ENCODE measurements around the gene GCNT3.

The GCNT3 gene

GRCh38 chr15:59611276-59612260 is at the start of gene GCNT3:
Gene GCNT3 (plus strand): TSS chr15:59611783. CDS start chr15:59618239, 6,456 bp downstream.
- Mint-ChIP-seq H3K4me3 (no peak within 1 kb of the TSS), H3K36me3 (no peaks in the 10 kb centered on the region), H3K4me1 (peaks cover 11% of the 10 kb centered on the region), H3K27ac (no peak within 1 kb of the TSS), H3K27me3 (no peaks in the 10 kb centered on the region), H3K9me3 (no peaks in the 10 kb centered on the region)

GRCh38 chr15:59562448-59563186 is 49.0 kb upstream of the GCNT3 start:
- no peak overlapping the region for H3K4me3 Mint-ChIP-seq
- H3K9me3 Mint-ChIP-seq, result no peaks in the 10 kb centered on the region
- H3K4me1 Mint-ChIP-seq, result no peaks in the 10 kb centered on the region

GRCh38 chr15:59565299-59565698 is 46.3 kb upstream of the GCNT3 start:
- H3K9me3 Mint-ChIP-seq, result no peaks in the 10 kb centered on the region
- no peak overlapping the region for H3K27ac Mint-ChIP-seq
- H3K4me3 Mint-ChIP-seq, result no peak overlapping the region
- no peaks in the 10 kb centered on the region for H3K36me3 Mint-ChIP-seq
- H3K4me1 Mint-ChIP-seq, result no peaks in the 10 kb centered on the region
- H3K27me3 Mint-ChIP-seq, result no peaks in the 10 kb centered on the region

More at GRCh38 chr15:59562448-59563186, 49.0 kb upstream of the GCNT3 start:
- H3K36me3 Mint-ChIP-seq, result no peaks in the 10 kb centered on the region
- no peaks in the 10 kb centered on the region for H3K27me3 Mint-ChIP-seq
- no peak overlapping the region for H3K27ac Mint-ChIP-seq

- no peaks in the 10 kb centered on the region for H3K36me3 Mint-ChIP-seq
- no peak overlapping the region for H3K4me3 Mint-ChIP-seq
- no peaks in the 10 kb centered on the region for H3K9me3 Mint-ChIP-seq
- H3K27ac Mint-ChIP-seq, result no peak overlapping the region
- no peaks in the 10 kb centered on the region for H3K27me3 Mint-ChIP-seq
- no peaks in the 10 kb centered on the region for H3K4me1 Mint-ChIP-seq
These were observed 44.3 kb upstream of the GCNT3 start for GRCh38 chr15:59567324-59567723.

- H3K9me3 Mint-ChIP-seq, result no peaks in the 10 kb centered on the region
- no peaks in the 10 kb centered on the region for H3K4me1 Mint-ChIP-seq
- no peak overlapping the region for H3K4me3 Mint-ChIP-seq
- no peaks in the 10 kb centered on the region for H3K27me3 Mint-ChIP-seq
- H3K27ac Mint-ChIP-seq, result no peak overlapping the region
- H3K36me3 Mint-ChIP-seq, result no peaks in the 10 kb centered on the region
These were observed 42.1 kb upstream of the GCNT3 start for GRCh38 chr15:59569477-59569876.

- H3K27me3 Mint-ChIP-seq, result no peaks in the 10 kb centered on the region
- H3K27ac Mint-ChIP-seq, result no peak overlapping the region
- H3K4me3 Mint-ChIP-seq, result no peak overlapping the region
These were observed 41.3 kb upstream of the GCNT3 start for GRCh38 chr15:59570315-59570714.

GRCh38 chr15:59571606-59572005 is 40.0 kb upstream of the GCNT3 start:
- H3K27ac Mint-ChIP-seq, result no peak overlapping the region
- H3K9me3 Mint-ChIP-seq, result no peaks in the 10 kb centered on the region
- H3K36me3 Mint-ChIP-seq, result no peaks in the 10 kb centered on the region
- H3K4me1 Mint-ChIP-seq, result no peaks in the 10 kb centered on the region
- no peaks in the 10 kb centered on the region for H3K27me3 Mint-ChIP-seq
- no peak overlapping the region for H3K4me3 Mint-ChIP-seq

More at GRCh38 chr15:59570315-59570714, 41.3 kb upstream of the GCNT3 start:
- no peaks in the 10 kb centered on the region for H3K4me1 Mint-ChIP-seq
- H3K36me3 Mint-ChIP-seq, result no peaks in the 10 kb centered on the region
- H3K9me3 Mint-ChIP-seq, result no peaks in the 10 kb centered on the region

- Mint-ChIP-seq H3K36me3 (no peaks in the 10 kb centered on the region), H3K27ac (no peak overlapping the region), H3K27me3 (peaks cover 1% of the 10 kb centered on the region), H3K4me3 (no peak overlapping the region), H3K9me3 (peaks cover 4% of the 10 kb centered on the region), H3K4me1 (peaks cover 4% of the 10 kb centered on the region)
These were observed 28.5 kb upstream of the GCNT3 start for GRCh38 chr15:59583088-59583487.

GRCh38 chr15:59587085-59587826 is 24.3 kb upstream of the GCNT3 start:
- Mint-ChIP-seq H3K4me1 (peaks cover 9% of the 10 kb centered on the region), H3K9me3 (no peaks in the 10 kb centered on the region), H3K27ac (no peak overlapping the region), H3K4me3 (no peak overlapping the region), H3K27me3 (no peaks in the 10 kb centered on the region), H3K36me3 (no peaks in the 10 kb centered on the region)

- Mint-ChIP-seq H3K36me3 (no peaks in the 10 kb centered on the region), H3K9me3 (no peaks in the 10 kb centered on the region), H3K4me1 (peaks cover 9% of the 10 kb centered on the region), H3K27me3 (no peaks in the 10 kb centered on the region), H3K27ac (no peak overlapping the region), H3K4me3 (no peak overlapping the region)
These were observed 21.6 kb upstream of the GCNT3 start for GRCh38 chr15:59590027-59590426.

- Mint-ChIP-seq H3K4me1 (peaks cover 9% of the 10 kb centered on the region), H3K27me3 (no peaks in the 10 kb centered on the region), H3K4me3 (no peak overlapping the region), H3K27ac (no peak overlapping the region), H3K9me3 (no peaks in the 10 kb centered on the region), H3K36me3 (no peaks in the 10 kb centered on the region)
These were observed 20.2 kb upstream of the GCNT3 start for GRCh38 chr15:59591356-59591755.

GRCh38 chr15:59594493-59594942 is 17.1 kb upstream of the GCNT3 start:
- Mint-ChIP-seq H3K9me3 (no peaks in the 10 kb centered on the region), H3K27me3 (no peaks in the 10 kb centered on the region), H3K4me3 (no peak overlapping the region), H3K27ac (no peak overlapping the region), H3K4me1 (peaks cover 5% of the 10 kb centered on the region), H3K36me3 (no peaks in the 10 kb centered on the region)

GRCh38 chr15:59594991-59595390 is 16.6 kb upstream of the GCNT3 start:
- Mint-ChIP-seq H3K27me3 (no peaks in the 10 kb centered on the region), H3K4me3 (no peak overlapping the region), H3K27ac (no peak overlapping the region), H3K4me1 (peaks cover 5% of the 10 kb centered on the region), H3K9me3 (no peaks in the 10 kb centered on the region), H3K36me3 (no peaks in the 10 kb centered on the region)

GRCh38 chr15:59595434-59595915 is 16.1 kb upstream of the GCNT3 start:
- Mint-ChIP-seq H3K36me3 (no peaks in the 10 kb centered on the region), H3K9me3 (no peaks in the 10 kb centered on the region), H3K27ac (no peak overlapping the region), H3K27me3 (no peaks in the 10 kb centered on the region), H3K4me1 (peaks cover 5% of the 10 kb centered on the region), H3K4me3 (no peak overlapping the region)

GRCh38 chr15:59596640-59597039 is 14.9 kb upstream of the GCNT3 start:
- Mint-ChIP-seq H3K36me3 (peaks cover under 1% of the 10 kb centered on the region), H3K9me3 (no peaks in the 10 kb centered on the region), H3K4me3 (no peak overlapping the region), H3K27ac (no peak overlapping the region), H3K27me3 (peaks cover 1% of the 10 kb centered on the region), H3K4me1 (peaks cover under 1% of the 10 kb centered on the region)

Measured in activated naive CD4-positive, alpha-beta T cell treated with anti-CD3 and anti-CD28 coated beads, Interleukin-2, amount 50 U/mL, for 24 hours (primary cell).